GM18907 (cell line): ENCODE results near the gene EPN1.

Source experiments
- ATAC-seq: cut with Tn5 transposase; IDR thresholded peaks from one replicate; pipeline ENCODE4 v1.9.1; 2021; ENCODE audit warnings: mild to moderate bottlenecking, moderate library complexity; ENCODE audit not compliant: unreplicated experiment

EPN1 gene

DNA sequence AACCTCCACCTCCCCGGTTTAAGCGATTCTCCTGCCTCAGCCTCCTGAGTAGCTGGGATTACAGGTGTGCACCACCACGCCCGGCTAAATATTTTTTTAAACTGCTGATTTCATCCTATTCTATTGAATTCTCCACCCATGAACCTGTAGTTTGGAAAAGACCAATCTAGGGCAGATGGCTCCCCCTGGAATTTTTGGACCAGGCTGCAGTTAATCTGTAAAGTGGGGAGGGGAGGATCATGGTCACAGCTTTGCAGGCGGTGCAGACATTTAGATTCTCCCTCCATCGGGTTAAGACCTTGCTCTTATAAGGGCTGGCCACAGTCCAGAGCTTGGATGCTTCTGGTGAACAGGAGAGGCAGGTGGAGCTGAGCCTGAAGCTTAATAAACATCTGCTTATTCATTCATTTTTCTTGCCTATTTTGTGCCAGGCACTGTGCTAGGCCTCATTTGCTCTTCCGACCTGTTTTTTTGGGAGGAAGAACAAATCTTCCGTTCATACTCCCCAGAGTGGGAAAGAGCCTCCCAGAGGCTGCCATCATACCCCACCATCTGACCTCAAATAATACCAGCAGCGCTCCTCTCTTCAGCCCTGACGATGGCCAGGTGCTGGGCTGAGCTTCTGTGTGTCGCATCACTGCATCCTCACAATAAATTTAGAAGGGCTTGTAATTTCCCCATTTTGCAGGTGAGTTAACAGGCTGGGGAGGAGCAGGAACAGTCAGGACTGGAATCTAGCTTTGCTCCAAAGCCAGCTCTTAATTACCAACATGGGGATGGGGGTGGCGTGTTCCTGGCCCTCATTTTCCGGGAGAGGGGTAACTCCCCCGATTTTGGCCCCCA is 27.9 kb upstream of the EPN1 start:
- no peak for ATAC-seq

GRCh38 chr19:55647732-55648584 is 27.1 kb upstream of the EPN1 start, which contains the start of gene CCDC106:
Gene CCDC106 (plus strand): TSS chr19:55648212. CDS start chr19:55649047, 835 bp downstream.
- no peak for ATAC-seq

DNA sequence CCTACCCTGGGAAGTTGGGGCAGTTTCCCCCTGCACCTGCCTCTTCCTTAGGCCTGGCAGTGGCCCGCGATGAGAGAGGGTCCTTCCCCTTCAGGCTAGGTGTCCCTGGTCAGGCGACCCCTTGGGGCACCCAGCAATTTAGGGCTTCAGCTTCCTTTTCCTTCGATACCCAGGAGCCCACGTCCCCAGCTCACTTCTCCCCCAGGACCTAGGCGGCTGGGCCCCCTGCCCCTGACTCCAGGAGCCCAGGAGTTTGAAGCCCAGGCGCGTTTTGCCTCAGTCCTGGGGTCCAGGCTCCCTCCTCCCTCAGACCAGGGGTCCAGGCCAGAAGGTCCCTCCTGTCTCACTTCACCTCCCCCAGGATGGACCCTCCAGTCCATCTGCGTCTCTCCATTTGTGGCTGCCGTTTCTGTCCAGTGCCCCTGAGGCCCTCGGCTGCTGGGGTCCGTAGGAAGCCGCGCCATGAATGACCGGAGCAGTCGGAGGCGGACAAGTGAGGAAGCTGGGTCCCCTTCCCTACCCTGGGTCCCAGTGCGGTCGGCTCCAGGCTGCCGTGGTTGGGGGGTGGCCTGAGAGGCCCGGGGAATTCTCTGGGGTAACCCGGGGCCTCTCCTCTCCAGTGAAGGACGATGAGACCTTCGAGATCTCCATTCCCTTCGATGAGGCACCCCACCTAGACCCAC is 26.3 kb upstream of the EPN1 start:
- no peak for ATAC-seq

DNA sequence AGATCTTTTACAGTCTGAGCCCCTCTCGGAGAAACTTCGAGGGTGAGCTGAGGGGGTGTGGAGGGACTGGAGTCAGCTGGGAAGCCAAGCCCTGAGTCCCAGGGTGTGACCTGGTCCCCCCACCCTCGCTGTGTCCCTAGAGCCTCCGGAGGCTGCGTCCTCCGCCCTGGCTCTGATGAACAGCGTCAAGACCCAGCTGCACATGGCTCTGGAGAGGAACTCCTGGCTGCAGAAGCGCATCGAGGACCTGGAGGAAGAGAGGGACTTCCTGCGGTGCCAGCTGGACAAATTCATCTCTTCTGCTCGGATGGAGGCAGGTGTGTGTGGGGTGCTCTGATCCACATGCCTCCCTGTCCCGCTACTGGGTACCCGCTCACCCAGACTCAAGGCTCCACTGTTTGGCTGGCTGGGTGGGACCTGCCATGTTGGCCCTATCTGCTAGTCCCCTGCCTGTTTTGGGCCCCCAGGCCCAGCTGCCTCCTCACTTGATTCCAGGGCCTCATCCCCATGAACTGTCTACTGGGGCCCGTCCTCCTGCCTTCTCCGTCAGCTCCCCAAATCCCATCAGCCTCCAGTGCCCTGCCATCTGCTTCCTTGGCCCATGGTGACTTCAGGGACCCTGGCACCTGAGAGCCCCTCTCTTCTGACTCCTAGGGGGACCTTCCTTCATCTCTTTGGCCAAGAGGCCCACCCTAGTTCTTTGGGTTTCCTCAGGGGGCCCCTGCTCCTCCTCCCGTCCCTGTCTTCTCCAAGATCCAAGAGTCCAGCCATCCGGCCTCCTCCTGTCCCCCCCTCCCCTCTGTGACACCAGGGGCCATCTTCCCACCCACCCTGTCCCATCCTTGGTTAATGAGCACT is 25.5 kb upstream of the EPN1 start:
- ATAC-seq, result no peak

- no peak for ATAC-seq
Observed at GRCh38 chr19:55650126-55650557, 24.9 kb upstream of the EPN1 start.

GRCh38 chr19:55650602-55651230 is 24.3 kb upstream of the EPN1 start:
- ATAC-seq, result no peak

DNA sequence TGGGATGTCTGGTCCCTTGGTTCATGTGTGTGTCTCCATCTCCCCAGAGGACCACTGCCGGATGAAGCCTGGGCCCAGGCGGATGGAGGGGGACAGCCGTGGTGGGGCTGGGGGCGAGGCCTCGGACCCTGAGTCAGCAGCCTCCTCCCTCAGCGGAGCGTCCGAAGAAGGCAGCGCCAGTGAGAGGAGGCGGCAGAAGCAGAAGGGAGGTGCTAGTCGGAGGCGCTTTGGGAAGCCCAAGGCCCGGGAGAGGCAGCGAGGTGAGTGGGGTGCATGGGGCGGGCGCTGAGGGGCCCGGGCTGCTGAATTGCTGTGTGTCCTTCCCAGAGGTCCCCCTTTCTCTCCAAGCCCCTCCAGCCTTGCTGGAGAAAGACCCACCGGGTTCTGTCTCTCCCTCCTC is 23.8 kb upstream of the EPN1 start:
- ATAC-seq, result no peak

DNA sequence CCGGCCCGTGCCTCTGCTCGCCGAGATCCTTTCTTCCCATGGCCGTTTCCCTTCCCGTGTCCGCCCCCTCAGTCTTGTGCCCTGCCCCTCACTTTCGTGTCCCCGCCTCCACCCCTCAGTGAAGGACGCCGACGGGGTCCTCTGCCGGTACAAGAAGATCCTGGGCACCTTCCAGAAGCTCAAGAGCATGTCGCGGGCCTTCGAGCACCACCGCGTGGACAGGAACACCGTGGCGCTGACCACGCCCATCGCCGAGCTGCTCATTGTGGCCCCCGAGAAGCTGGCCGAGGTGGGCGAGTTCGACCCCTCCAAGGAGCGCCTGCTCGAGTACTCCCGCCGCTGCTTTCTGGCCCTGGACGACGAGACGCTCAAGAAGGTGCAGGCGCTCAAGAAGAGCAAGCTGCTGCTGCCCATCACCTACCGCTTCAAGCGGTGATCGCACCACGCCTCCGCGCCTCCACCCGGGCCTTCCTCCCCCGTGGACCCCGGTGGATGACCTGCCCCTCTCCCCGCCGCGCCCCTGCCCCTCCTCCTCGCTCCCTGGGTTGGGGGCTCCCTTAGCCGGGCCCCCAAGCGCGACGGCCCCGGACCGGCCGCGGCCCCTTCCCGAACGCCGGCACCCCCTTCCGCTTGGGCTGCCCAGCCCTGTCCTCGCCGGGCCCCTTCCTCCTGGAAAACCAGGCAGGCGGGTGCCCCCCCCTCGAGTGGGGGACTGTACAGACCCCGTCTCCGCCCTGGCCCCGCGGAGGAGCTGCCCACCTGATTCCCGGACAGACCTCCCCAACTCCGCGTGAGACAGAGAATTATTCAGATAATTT is 22.5 kb upstream of the EPN1 start:
- ATAC-seq, result no peak

DNA sequence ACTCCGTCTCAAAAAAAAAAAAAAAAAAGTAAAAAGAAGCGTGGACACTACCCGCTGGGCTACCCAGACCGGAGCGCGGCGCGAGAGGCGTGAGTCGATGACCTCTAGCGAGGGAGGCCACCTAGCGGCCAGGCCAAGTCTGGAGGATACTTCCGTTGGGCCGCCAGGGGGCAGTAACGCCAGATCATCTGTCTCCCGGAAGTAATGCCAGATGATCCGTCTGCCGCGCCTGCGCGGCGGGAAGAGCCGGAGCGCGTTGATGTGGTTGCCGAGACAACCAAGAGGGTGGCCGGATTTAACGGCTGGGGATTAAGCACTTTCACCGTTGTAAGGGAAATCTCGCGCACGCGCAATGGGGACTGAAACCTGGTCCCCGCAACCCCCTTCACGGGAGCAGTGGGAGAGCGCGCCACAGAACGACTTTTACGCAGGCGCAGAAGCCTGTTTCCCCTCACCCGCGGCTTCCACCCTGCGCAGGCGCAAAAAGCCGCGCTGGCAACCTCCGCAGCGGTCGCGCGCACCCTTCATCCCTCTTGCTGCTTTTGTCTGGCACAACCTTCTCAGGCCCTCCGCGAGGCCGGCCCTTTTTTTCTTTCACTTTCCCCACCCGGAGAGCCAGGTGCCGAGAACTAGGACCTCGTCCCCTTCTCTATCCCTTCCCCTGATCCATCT is 21.2 kb upstream of the EPN1 start:
- ATAC-seq, result peak; percentile 42

GRCh38 chr19:55654323-55654867 is 20.6 kb upstream of the EPN1 start:
- peak; percentile 70 for ATAC-seq

DNA sequence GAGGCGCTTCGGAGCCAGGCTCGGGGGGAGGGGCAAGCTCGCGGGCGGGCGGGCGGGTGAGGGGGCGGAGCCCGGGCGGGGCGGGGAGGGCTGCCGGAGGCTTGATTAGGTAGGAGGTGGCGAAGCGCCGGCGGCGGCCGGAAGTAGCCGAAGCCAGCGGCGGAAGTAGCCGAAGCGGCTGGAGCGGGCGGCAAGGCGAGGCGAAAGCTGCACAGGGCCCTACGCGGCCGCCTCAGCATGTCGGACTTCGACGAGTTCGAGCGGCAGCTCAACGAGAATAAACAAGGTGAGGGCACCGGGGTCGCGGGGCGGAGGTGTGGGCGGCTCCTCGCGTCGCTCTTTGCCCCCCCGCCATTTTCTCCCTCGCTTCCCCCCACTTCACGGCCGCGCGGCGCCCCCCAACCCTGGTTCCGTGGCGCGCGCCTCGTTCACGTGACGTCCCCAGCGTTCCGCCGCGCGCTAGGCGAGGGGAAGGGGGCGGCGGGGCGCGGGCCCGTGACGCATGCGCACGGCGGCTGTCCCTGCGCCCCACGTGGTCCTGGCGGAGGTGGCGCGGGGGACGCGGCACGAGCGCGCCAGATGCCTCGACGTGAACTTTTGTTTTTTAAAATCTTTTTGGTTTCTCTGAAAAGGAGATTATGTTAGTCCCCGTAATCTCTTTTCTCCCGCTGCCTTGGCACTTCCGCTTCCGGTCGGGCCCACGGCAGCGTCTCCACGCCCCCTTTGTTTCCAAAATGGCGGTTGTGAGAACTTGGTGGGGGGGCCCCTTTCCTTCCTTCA is 20.0 kb upstream of the EPN1 start, which contains the start of gene U2AF2:
TSS of gene U2AF2 (plus strand) at position 168 of the 780 bp plus-strand sequence. CDS start at position 238, 70 bp downstream.
- peak; percentile 43 for ATAC-seq

DNA sequence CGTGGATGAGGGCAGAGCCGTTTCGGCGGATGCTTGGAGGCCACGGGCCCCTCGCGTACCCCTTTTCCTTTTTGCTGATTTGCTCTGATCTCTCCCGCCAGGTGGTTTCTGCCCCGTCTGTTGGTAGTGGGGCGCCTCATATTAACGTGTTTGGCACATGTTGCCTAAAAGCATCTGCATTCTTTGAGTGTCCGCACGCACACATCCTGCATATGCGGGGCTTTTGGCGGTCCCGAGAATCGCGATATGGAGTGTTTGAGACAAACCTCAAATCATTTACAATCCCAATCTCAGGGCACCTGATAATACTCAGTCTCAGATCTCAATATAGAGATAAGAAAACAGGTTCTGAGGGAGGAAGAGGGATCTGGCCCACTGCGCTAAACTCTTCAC is 19.4 kb upstream of the EPN1 start:
- ATAC-seq, result no peak

- no peak for ATAC-seq
Observed at GRCh38 chr19:55656552-55656951, 18.5 kb upstream of the EPN1 start.

- no peak for ATAC-seq
Observed at GRCh38 chr19:55656988-55657747, 17.9 kb upstream of the EPN1 start.

GRCh38 chr19:55658846-55659459 is 16.1 kb upstream of the EPN1 start:
- ATAC-seq, result no peak

DNA sequence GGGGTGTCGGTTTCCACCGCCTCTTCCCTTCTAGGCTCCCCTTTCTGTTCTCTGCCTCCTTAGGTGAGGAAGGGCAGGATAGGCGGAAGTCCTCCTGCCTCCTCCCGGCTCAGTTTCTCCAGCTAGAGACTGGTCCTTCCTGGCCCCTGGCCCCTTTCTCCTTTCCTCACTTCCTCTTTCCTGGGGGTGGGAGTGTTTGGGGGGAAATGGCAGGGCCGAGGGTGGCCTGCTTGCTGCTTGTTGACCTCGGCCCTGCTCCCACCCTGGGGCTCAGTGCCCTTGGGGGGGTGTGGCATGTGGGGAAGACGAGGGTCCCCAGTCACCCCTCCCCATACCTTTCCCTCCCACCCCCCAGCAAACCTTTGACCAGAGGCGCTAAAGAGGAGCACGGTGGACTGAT is 15.2 kb upstream of the EPN1 start:
- no peak for ATAC-seq
